Retinal pigment epithelial cell (primary cell): ENCODE data around the gene ATP2C2.

Source experiments
- DNase-seq: peaks from one replicate; pipeline ENCODE4 v3.0.0-alpha.2; 2010; ENCODE audit warnings: low read depth
- H3K4me3 ChIP-seq: 2 replicates; pipeline ENCODE4 v1.5.1; 2011; ENCODE audit warnings: mild to moderate bottlenecking, low read length, control low read depth, moderate library complexity
- CTCF ChIP-seq: conservative IDR thresholded peaks from 2 replicates; pipeline ENCODE4 v1.5.1; 2011; ENCODE audit warnings: low read depth, low read length, control low read depth, inconsistent platforms

Gene ATP2C2

GRCh38 chr16:84503751-84504395 lies 135.5 kb downstream of the ATP2C2 start:
- no peak for TF ChIP-seq CTCF
- no peak for DNase-seq
- peak overlapping the region; percentile 93 for H3K4me3 ChIP-seq

- H3K4me3 ChIP-seq = peak within 1 kb of the TSS; percentile 93
- peak; percentile 91 for DNase-seq
- TF ChIP-seq CTCF = peak; percentile 17
These were observed 136.3 kb downstream of the ATP2C2 start, which contains the start of gene MEAK7 for GRCh38 chr16:84504420-84505248. TSS of gene MEAK7 (minus strand) at chr16:84504659. CDS start at chr16:84498086, 6,573 bp downstream.

- no peak for TF ChIP-seq CTCF
- peak overlapping the region; percentile 36 for H3K4me3 ChIP-seq
- DNase-seq = no peak
These were observed 137.2 kb downstream of the ATP2C2 start for GRCh38 chr16:84505249-84506187.

GRCh38 chr16:84507011-84507982 lies 139.0 kb downstream of the ATP2C2 start:
- no peak for DNase-seq
- TF ChIP-seq CTCF = no peak
- H3K4me3 ChIP-seq = no peak overlapping the region

GRCh38 chr16:84508502-84508901 lies 140.2 kb downstream of the ATP2C2 start:
- DNase-seq = no peak
- TF ChIP-seq CTCF = no peak
- H3K4me3 ChIP-seq = no peak overlapping the region
